WTC11 (cell line): ENCODE data around the gene SAP30L. TPM values are rescaled to one million over a fixed set of nuclear protein-coding genes. Genes with fewer than 3 reads are reported as not detected.

Source experiments
- ATAC-seq: fragments of 200-7000 bp; cut with Tn5 transposase; 2 replicates; pipeline ENCODE4 v1.10.0; 2021; ENCODE audit warnings: mild to moderate bottlenecking, moderate library complexity
- CTCF ChIA-PET: fragments of 300-600 bp; sonication (Branson Sonifier 250); formaldehyde crosslinking; loops from one replicate; lab custom pipeline; 2021; ENCODE audit warnings: antibody characterized with exemption; lab: Charles Lee
- POLR2A ChIA-PET: fragments of 350-600 bp; sonication (Branson Sonifier 250); formaldehyde crosslinking; loops from one replicate; lab custom pipeline; 2021; ENCODE audit warnings: antibody characterized with exemption; lab: Charles Lee
- DNase-seq: peaks from one replicate; pipeline ENCODE4 v3.0.0; 2021; ENCODE audit warnings: low spot score
- H3K27ac Mint-ChIP-seq: 2 replicates; pipeline ENCODE4 v1.8.0; 2021; ENCODE audit warnings: mixed read lengths
- H3K27me3 Mint-ChIP-seq: 2 replicates; pipeline ENCODE4 v1.8.0; 2021; ENCODE audit warnings: low read depth, mild to moderate bottlenecking, moderate library complexity, mixed read lengths
- H3K36me3 Mint-ChIP-seq: 2 replicates; pipeline ENCODE4 v1.8.0; 2021; ENCODE audit warnings: mixed read lengths
- H3K4me1 Mint-ChIP-seq: 2 replicates; pipeline ENCODE4 v1.8.0; 2022; ENCODE audit warnings: mixed read lengths
- H3K4me3 Mint-ChIP-seq: 2 replicates; pipeline ENCODE4 v1.8.0; 2021; ENCODE audit warnings: mild to moderate bottlenecking, moderate library complexity, mixed read lengths
- H3K9me3 Mint-ChIP-seq: 2 replicates; pipeline ENCODE4 v1.8.0; 2021; ENCODE audit warnings: mixed read lengths
- CBFB ChIP-seq: sonication (generic); formaldehyde crosslinking; IDR thresholded peaks from 2 replicates; pipeline ENCODE4 v1.8.1; 2022; ENCODE audit warnings: mild to moderate bottlenecking, low read depth, missing genetic modification reagents
- ELF4 ChIP-seq: sonication (generic); formaldehyde crosslinking; IDR thresholded peaks from 2 replicates; pipeline ENCODE4 v1.8.1; 2022; ENCODE audit warnings: low read depth, mild to moderate bottlenecking, moderate library complexity, missing genetic modification reagents
- ESRRA ChIP-seq: sonication (generic); formaldehyde crosslinking; IDR thresholded peaks from 2 replicates; pipeline ENCODE4 v1.8.1; 2022; ENCODE audit warnings: mild to moderate bottlenecking, missing genetic modification reagents, borderline replicate concordance
- ETV6 ChIP-seq: sonication (generic); formaldehyde crosslinking; IDR thresholded peaks from 2 replicates; pipeline ENCODE4 v1.8.1; 2022; ENCODE audit warnings: mild to moderate bottlenecking, missing genetic modification reagents
- FOXP1 ChIP-seq: sonication (generic); formaldehyde crosslinking; IDR thresholded peaks from 2 replicates; pipeline ENCODE4 v1.8.0; 2022; ENCODE audit warnings: missing genetic modification reagents, mild to moderate bottlenecking, moderate library complexity, borderline replicate concordance
- GABPB1 ChIP-seq: sonication (generic); formaldehyde crosslinking; IDR thresholded peaks from 2 replicates; pipeline ENCODE4 v1.8.1; 2023; ENCODE audit warnings: mild to moderate bottlenecking, missing genetic modification reagents
- JUN ChIP-seq: sonication (generic); formaldehyde crosslinking; IDR thresholded peaks from 2 replicates; pipeline ENCODE4 v1.8.0; 2023; ENCODE audit warnings: mild to moderate bottlenecking, missing genetic modification reagents
- NR3C1 ChIP-seq: sonication (generic); formaldehyde crosslinking; conservative IDR thresholded peaks from 2 replicates; pipeline ENCODE4 v1.8.1; 2023; ENCODE audit warnings: low read depth, mild to moderate bottlenecking, missing genetic modification reagents
- RORB ChIP-seq: fragments of 250-450 bp; sonication (Bioruptor Pico); IDR thresholded peaks from 2 replicates; pipeline ENCODE4 v1.9.0; 2021; ENCODE audit warnings: mild to moderate bottlenecking
- ZBTB21 ChIP-seq: sonication (generic); formaldehyde crosslinking; IDR thresholded peaks from 2 replicates; pipeline ENCODE4 v1.8.1; 2023; ENCODE audit warnings: mild to moderate bottlenecking, missing genetic modification reagents, borderline replicate concordance
- ZNF219 ChIP-seq: sonication (generic); formaldehyde crosslinking; IDR thresholded peaks from 2 replicates; pipeline ENCODE4 v1.8.0; 2023; ENCODE audit warnings: missing genetic modification reagents, mild to moderate bottlenecking, borderline replicate concordance
- ZNF263 ChIP-seq: sonication (generic); formaldehyde crosslinking; IDR thresholded peaks from 2 replicates; pipeline ENCODE4 v1.8.1; 2022; ENCODE audit warnings: low read depth, mild to moderate bottlenecking, moderate library complexity, missing genetic modification reagents
- total RNA-seq: library from RNA; stranded (reverse); gene quantifications from 3 replicates; pipeline ENCODE4 v1.2.3, GENCODE V29; 2021
- TF ChIP-seq, protein P1 (sequence below): fragments of 250-450 bp; sonication (Bioruptor Pico); IDR thresholded peaks from 2 replicates; pipeline ENCODE4 v2.1.2; 2022; ENCODE audit warnings: mild to moderate bottlenecking, moderate library complexity
- TF ChIP-seq, protein P2 (sequence below): sonication (generic); formaldehyde crosslinking; IDR thresholded peaks from 2 replicates; pipeline ENCODE4 v1.8.0; 2023; ENCODE audit warnings: mild to moderate bottlenecking, missing genetic modification reagents
- TF ChIP-seq, protein P3 (sequence below): sonication (generic); formaldehyde crosslinking; conservative IDR thresholded peaks from 2 replicates; pipeline ENCODE4 v1.8.1; 2023; ENCODE audit warnings: mild to moderate bottlenecking, low read depth, missing genetic modification reagents, moderate library complexity
- TF ChIP-seq, protein P4 (sequence below): sonication (generic); formaldehyde crosslinking; IDR thresholded peaks from 2 replicates; pipeline ENCODE4 v1.8.1; 2022; ENCODE audit warnings: mild to moderate bottlenecking, missing genetic modification reagents, moderate library complexity, borderline replicate concordance
- TF ChIP-seq, protein P5 (sequence below): sonication (generic); formaldehyde crosslinking; IDR thresholded peaks from 2 replicates; pipeline ENCODE4 v1.8.0; 2022; ENCODE audit warnings: mild to moderate bottlenecking, missing genetic modification reagents
- TF ChIP-seq, protein P6 (sequence below): sonication (generic); formaldehyde crosslinking; IDR thresholded peaks from 2 replicates; pipeline ENCODE4 v1.8.1; 2023; ENCODE audit warnings: mild to moderate bottlenecking, moderate library complexity, missing genetic modification reagents

Gene SAP30L
- total RNA-seq, 1 experiment from 2014 or later: 33.5 TPM

DNA sequence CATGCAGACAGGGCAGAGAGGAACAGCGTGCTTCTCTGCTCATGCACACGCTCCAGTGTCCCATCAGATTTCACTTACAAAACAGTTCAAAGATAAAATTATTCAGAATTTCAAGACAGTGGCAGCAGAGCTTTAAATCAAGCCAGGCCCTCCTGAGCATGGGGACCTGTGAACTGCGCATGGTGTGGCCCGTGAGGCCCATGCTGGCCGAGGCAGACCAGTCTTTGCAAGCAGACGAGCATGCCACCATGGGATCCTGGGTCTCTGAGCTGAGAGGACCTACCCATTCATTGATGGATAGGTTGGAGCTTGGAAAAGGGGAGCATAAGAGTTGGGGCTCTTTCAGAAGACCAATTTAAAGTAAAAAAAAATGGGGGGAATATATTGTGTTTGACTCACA is 35.0 kb upstream of the SAP30L start:
- Mint-ChIP-seq H3K27ac (no peak overlapping the region), H3K4me1 (no peaks in the 10 kb centered on the region), H3K27me3 (no peaks in the 10 kb centered on the region; the same call in 1 of the 2 replicates), H3K36me3 (peaks cover 5% of the 10 kb centered on the region), H3K4me3 (no peak overlapping the region), H3K9me3 (no peaks in the 10 kb centered on the region)
- ChIA-PET CTCF (interaction anchor here (1.5 kb wide), 1 partner anchor 254 kb away, joined by 3 read pairs; no protein-coding TSS in a partner anchor), POLR2A (no interaction called here)
- ATAC-seq (no peak), DNase-seq (no peak)
- TF ChIP-seq, protein P1, sequence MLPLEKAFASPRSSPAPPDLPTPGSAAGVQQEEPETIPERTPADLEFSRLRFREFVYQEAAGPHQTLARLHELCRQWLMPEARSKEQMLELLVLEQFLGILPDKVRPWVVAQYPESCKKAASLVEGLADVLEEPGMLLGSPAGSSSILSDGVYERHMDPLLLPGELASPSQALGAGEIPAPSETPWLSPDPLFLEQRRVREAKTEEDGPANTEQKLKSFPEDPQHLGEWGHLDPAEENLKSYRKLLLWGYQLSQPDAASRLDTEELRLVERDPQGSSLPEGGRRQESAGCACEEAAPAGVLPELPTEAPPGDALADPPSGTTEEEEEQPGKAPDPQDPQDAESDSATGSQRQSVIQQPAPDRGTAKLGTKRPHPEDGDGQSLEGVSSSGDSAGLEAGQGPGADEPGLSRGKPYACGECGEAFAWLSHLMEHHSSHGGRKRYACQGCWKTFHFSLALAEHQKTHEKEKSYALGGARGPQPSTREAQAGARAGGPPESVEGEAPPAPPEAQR (CRISPR knock-in tag): no peak
- TF ChIP-seq ELF4: no peak
- no peak for TF ChIP-seq ETV6
- no peak for TF ChIP-seq JUN (CRISPR knock-in tag)
- TF ChIP-seq, protein P2, sequence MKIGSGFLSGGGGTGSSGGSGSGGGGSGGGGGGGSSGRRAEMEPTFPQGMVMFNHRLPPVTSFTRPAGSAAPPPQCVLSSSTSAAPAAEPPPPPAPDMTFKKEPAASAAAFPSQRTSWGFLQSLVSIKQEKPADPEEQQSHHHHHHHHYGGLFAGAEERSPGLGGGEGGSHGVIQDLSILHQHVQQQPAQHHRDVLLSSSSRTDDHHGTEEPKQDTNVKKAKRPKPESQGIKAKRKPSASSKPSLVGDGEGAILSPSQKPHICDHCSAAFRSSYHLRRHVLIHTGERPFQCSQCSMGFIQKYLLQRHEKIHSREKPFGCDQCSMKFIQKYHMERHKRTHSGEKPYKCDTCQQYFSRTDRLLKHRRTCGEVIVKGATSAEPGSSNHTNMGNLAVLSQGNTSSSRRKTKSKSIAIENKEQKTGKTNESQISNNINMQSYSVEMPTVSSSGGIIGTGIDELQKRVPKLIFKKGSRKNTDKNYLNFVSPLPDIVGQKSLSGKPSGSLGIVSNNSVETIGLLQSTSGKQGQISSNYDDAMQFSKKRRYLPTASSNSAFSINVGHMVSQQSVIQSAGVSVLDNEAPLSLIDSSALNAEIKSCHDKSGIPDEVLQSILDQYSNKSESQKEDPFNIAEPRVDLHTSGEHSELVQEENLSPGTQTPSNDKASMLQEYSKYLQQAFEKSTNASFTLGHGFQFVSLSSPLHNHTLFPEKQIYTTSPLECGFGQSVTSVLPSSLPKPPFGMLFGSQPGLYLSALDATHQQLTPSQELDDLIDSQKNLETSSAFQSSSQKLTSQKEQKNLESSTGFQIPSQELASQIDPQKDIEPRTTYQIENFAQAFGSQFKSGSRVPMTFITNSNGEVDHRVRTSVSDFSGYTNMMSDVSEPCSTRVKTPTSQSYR: no peak
- TF ChIP-seq NR3C1 (CRISPR knock-in tag): no peak
- no peak for TF ChIP-seq ZBTB21 (CRISPR knock-in tag)

DNA sequence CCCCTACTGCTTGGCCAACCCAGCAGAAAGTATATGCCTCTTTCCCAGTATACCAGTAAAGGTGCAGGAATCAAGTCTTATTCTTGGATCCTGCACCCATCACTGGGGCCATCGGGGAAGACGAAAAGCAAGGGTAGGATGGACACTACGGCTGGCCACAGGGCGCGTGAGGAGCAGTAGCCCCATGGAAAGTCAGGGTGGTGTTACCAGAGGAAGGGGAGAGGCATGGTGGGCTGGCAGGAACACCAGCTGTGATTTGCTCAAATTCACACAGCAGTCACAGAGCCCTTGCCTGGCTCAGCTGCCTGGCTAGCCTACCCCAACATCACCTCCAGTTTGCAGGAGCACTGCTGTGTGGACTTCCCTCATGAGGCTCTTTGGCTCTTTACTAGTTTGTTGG is 34.5 kb upstream of the SAP30L start:
- H3K27ac Mint-ChIP-seq: no peak overlapping the region
- no peaks in the 10 kb centered on the region for H3K9me3 Mint-ChIP-seq
- no peaks in the 10 kb centered on the region; the same call in 1 of the 2 replicates for H3K27me3 Mint-ChIP-seq
- H3K36me3 Mint-ChIP-seq: peaks cover 5% of the 10 kb centered on the region
- CTCF ChIA-PET: no interaction called here
- no peaks in the 10 kb centered on the region for H3K4me1 Mint-ChIP-seq
- DNase-seq (no peak), ATAC-seq (no peak)
- POLR2A ChIA-PET: no interaction called here
- H3K4me3 Mint-ChIP-seq: no peak overlapping the region
- TF ChIP-seq RORB (CRISPR knock-in tag): no peak
- TF ChIP-seq, protein P3, sequence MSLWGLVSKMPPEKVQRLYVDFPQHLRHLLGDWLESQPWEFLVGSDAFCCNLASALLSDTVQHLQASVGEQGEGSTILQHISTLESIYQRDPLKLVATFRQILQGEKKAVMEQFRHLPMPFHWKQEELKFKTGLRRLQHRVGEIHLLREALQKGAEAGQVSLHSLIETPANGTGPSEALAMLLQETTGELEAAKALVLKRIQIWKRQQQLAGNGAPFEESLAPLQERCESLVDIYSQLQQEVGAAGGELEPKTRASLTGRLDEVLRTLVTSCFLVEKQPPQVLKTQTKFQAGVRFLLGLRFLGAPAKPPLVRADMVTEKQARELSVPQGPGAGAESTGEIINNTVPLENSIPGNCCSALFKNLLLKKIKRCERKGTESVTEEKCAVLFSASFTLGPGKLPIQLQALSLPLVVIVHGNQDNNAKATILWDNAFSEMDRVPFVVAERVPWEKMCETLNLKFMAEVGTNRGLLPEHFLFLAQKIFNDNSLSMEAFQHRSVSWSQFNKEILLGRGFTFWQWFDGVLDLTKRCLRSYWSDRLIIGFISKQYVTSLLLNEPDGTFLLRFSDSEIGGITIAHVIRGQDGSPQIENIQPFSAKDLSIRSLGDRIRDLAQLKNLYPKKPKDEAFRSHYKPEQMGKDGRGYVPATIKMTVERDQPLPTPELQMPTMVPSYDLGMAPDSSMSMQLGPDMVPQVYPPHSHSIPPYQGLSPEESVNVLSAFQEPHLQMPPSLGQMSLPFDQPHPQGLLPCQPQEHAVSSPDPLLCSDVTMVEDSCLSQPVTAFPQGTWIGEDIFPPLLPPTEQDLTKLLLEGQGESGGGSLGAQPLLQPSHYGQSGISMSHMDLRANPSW (CRISPR knock-in tag): no peak
- no peak for TF ChIP-seq NR3C1 (CRISPR knock-in tag)
- TF ChIP-seq, protein P4, sequence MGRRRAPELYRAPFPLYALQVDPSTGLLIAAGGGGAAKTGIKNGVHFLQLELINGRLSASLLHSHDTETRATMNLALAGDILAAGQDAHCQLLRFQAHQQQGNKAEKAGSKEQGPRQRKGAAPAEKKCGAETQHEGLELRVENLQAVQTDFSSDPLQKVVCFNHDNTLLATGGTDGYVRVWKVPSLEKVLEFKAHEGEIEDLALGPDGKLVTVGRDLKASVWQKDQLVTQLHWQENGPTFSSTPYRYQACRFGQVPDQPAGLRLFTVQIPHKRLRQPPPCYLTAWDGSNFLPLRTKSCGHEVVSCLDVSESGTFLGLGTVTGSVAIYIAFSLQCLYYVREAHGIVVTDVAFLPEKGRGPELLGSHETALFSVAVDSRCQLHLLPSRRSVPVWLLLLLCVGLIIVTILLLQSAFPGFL (CRISPR knock-in tag): no peak
- no peak for TF ChIP-seq GABPB1 (CRISPR knock-in tag)
- TF ChIP-seq, protein P5, sequence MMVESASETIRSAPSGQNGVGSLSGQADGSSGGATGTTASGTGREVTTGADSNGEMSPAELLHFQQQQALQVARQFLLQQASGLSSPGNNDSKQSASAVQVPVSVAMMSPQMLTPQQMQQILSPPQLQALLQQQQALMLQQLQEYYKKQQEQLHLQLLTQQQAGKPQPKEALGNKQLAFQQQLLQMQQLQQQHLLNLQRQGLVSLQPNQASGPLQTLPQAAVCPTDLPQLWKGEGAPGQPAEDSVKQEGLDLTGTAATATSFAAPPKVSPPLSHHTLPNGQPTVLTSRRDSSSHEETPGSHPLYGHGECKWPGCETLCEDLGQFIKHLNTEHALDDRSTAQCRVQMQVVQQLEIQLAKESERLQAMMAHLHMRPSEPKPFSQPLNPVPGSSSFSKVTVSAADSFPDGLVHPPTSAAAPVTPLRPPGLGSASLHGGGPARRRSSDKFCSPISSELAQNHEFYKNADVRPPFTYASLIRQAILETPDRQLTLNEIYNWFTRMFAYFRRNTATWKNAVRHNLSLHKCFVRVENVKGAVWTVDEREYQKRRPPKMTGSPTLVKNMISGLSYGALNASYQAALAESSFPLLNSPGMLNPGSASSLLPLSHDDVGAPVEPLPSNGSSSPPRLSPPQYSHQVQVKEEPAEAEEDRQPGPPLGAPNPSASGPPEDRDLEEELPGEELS: no peak
- TF ChIP-seq ZNF263 (CRISPR knock-in tag): no peak
- TF ChIP-seq, protein P1 (CRISPR knock-in tag): no peak
- no peak for TF ChIP-seq ESRRA (CRISPR knock-in tag)
- TF ChIP-seq, protein P6, sequence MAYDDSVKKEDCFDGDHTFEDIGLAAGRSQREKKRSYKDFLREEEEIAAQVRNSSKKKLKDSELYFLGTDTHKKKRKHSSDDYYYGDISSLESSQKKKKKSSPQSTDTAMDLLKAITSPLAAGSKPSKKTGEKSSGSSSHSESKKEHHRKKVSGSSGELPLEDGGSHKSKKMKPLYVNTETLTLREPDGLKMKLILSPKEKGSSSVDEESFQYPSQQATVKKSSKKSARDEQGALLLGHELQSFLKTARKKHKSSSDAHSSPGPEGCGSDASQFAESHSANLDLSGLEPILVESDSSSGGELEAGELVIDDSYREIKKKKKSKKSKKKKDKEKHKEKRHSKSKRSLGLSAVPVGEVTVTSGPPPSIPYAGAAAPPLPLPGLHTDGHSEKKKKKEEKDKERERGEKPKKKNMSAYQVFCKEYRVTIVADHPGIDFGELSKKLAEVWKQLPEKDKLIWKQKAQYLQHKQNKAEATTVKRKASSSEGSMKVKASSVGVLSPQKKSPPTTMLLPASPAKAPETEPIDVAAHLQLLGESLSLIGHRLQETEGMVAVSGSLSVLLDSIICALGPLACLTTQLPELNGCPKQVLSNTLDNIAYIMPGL: no peak
- TF ChIP-seq ELF4: no peak
- TF ChIP-seq ZNF219 (CRISPR knock-in tag): no peak
- TF ChIP-seq FOXP1 (CRISPR knock-in tag): no peak
- TF ChIP-seq CBFB (CRISPR knock-in tag): no peak
